HEK293T (cell line): ENCODE measurements around the gene MCRS1.

Source experiments
- BHLHE40 ChIP-seq: fragments of 450-650 bp; IDR thresholded peaks from 2 replicates; pipeline ENCODE4 v1.6.1; 2016; ENCODE audit warnings: mild to moderate bottlenecking, moderate library complexity, borderline replicate concordance
- ELF4 ChIP-seq: fragments of 450-650 bp; IDR thresholded peaks from 2 replicates; pipeline ENCODE4 v1.6.1; 2017; ENCODE audit warnings: antibody characterized with exemption
- FOXA1 ChIP-seq: fragments of 450-650 bp; IDR thresholded peaks from 2 replicates; pipeline ENCODE4 v1.6.1; 2016; ENCODE audit warnings: mild to moderate bottlenecking
- FOXK2 ChIP-seq: fragments of 450-650 bp; IDR thresholded peaks from 2 replicates; pipeline ENCODE4 v1.6.1; 2016; ENCODE audit warnings: mild to moderate bottlenecking
- HDGF ChIP-seq: fragments of 450-650 bp; IDR thresholded peaks from 2 replicates; pipeline ENCODE4 v1.6.1; 2017; ENCODE audit warnings: antibody characterized with exemption, borderline replicate concordance
- NFRKB ChIP-seq: fragments of 450-650 bp; IDR thresholded peaks from 2 replicates; pipeline ENCODE4 v1.6.1; 2016; ENCODE audit warnings: mild to moderate bottlenecking, moderate library complexity
- SP1 ChIP-seq: fragments of 450-650 bp; IDR thresholded peaks from 2 replicates; pipeline ENCODE4 v1.6.1; 2017
- SUZ12 ChIP-seq: fragments of 450-650 bp; IDR thresholded peaks from 2 replicates; pipeline ENCODE4 v1.6.1; 2016; ENCODE audit warnings: mild to moderate bottlenecking
- TARDBP ChIP-seq: fragments of 450-650 bp; IDR thresholded peaks from 2 replicates; pipeline ENCODE4 v1.6.1; 2016
- ZNF384 ChIP-seq: fragments of 450-650 bp; IDR thresholded peaks from 2 replicates; pipeline ENCODE4 v1.6.1; 2016
- TF ChIP-seq, protein P1 (sequence below): fragments of 450-650 bp; IDR thresholded peaks from 2 replicates; pipeline ENCODE4 v1.6.1; 2016

GRCh38 chr12:49550693-49551252 lies 17.2 kb downstream of the MCRS1 start:
- TF ChIP-seq HDGF (no peak), TARDBP (no peak), FOXA1 (no peak), SUZ12 (no peak), SP1 (no peak), NFRKB (no peak), FOXK2 (no peak), ZNF384 (no peak), ELF4 (no peak), BHLHE40 (no peak)
- TF ChIP-seq, protein P1, sequence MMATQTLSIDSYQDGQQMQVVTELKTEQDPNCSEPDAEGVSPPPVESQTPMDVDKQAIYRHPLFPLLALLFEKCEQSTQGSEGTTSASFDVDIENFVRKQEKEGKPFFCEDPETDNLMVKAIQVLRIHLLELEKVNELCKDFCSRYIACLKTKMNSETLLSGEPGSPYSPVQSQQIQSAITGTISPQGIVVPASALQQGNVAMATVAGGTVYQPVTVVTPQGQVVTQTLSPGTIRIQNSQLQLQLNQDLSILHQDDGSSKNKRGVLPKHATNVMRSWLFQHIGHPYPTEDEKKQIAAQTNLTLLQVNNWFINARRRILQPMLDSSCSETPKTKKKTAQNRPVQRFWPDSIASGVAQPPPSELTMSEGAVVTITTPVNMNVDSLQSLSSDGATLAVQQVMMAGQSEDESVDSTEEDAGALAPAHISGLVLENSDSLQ: no peak
